Measurements from ENCODE around the gene MPRIP.

Gene MPRIP

DNA sequence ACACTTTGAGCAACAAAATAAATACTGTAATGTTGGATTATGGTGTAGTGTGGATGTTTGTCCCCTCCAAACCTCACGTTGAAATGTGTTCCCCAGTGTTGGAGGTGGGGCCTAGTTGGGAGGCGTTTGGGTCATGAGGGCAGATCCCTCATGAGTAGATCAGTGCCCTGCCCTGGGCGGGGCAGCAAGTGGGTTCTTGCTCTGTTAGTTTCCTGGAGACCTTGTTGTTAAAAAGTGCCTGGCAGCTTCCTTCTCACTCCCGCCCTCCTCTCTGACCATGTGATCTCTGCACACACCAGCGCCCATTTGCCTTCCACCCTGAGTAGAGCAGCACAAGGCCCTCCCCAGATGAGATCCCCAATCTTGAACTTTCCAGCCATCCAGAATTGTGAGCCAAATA lies 67.7 kb downstream of the MPRIP start:
- Mint-ChIP-seq H3K4me1 (peaks cover 62% of the 10 kb centered on the region), H3K36me3 (ENCODE audit: low read depth) (no peaks in the 10 kb centered on the region), H3K9me3 (no peaks in the 10 kb centered on the region), H3K27ac (peak overlapping the region; percentile 95), H3K4me3 (no peak overlapping the region), H3K27me3 (ENCODE audit: low read depth, poor library complexity) (peaks cover 3% of the 10 kb centered on the region)
- no peak for DNase-seq
- TF ChIP-seq, protein P1, sequence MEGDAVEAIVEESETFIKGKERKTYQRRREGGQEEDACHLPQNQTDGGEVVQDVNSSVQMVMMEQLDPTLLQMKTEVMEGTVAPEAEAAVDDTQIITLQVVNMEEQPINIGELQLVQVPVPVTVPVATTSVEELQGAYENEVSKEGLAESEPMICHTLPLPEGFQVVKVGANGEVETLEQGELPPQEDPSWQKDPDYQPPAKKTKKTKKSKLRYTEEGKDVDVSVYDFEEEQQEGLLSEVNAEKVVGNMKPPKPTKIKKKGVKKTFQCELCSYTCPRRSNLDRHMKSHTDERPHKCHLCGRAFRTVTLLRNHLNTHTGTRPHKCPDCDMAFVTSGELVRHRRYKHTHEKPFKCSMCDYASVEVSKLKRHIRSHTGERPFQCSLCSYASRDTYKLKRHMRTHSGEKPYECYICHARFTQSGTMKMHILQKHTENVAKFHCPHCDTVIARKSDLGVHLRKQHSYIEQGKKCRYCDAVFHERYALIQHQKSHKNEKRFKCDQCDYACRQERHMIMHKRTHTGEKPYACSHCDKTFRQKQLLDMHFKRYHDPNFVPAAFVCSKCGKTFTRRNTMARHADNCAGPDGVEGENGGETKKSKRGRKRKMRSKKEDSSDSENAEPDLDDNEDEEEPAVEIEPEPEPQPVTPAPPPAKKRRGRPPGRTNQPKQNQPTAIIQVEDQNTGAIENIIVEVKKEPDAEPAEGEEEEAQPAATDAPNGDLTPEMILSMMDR (IDR thresholded peaks at IDR 0.05): no peak

DNA sequence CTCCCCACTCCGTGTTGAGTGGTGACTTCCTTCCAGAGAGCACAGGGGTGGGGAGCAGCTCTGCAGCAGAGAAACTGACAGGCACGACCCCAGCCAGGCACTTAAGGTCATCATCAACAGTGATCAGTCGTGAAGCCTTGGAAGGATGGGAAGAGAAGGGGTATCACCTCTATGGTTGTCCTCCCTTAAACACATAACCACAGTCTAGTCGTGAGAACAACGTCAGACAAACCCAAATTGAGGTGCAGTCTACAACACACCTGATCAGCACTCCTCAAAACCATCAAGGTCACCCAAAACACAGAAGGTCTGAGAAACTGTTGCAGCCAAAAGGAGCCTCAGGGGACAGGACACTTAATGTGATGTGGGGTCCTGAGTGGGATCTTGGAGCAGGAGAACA lies 68.3 kb downstream of the MPRIP start:
- TF ChIP-seq, protein P1 (IDR thresholded peaks at IDR 0.05): no peak
- Mint-ChIP-seq H3K4me1 (peaks cover 64% of the 10 kb centered on the region), H3K27ac (no peak overlapping the region), H3K27me3 (ENCODE audit: low read depth, poor library complexity) (peaks cover 3% of the 10 kb centered on the region), H3K4me3 (no peak overlapping the region), H3K36me3 (ENCODE audit: low read depth) (no peaks in the 10 kb centered on the region), H3K9me3 (no peaks in the 10 kb centered on the region)
- no peak for DNase-seq

DNA sequence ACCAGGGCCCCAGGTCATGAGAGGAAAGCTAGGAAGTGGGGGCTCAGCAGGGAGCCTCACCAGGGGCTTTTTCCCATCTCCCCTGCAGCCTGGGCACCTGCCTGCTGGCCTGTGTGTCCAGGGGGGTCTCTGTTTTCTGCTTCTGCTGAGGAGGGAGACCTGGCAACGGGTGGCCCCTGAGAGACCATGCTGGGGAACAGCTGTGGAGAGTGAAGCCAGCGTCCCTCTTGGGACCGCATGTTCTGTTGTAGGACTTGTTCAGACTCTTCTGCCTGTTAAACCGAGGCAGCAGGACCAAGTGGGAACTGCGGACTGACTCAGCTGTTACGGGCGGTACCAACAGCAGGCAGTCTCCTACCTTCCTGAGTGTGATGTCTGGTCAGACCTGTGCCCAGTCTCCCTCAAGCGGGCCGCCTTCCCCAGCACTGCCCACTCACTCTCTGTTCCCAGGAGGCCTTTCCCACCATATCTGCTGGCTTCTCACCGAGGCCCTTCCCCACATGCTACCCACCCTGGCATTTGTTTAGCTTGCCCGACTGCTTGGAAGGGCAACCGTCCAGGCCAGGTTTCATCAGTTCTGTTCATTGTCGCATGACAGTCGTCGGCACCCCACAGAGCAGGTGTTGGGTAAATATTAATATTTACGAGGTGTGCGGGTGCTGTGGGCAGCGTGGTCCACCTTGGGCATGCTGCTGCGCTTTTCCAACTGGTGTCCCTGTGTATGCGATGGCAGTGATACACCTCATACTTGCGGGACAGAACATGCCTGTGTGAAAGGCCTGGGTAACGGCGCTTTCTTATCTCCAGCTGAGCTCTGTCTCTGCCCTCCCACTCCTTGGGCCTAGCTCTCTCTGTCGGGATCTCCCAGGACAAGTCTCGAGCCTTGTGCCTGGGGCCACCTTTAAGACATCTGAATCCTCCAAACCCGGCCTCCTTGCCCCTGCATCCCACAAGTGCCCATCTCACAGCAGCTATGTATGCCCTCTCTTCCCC lies 69.4 kb downstream of the MPRIP start:
- peaks cover 68% of the 10 kb centered on the region for H3K4me1 Mint-ChIP-seq
- TF ChIP-seq, protein P1 (IDR thresholded peaks at IDR 0.05): no peak
- peaks cover 7% of the 10 kb centered on the region for H3K27me3 Mint-ChIP-seq (ENCODE audit: low read depth, poor library complexity)
- H3K27ac Mint-ChIP-seq: no peak overlapping the region
- no peak for DNase-seq
- H3K9me3 Mint-ChIP-seq: no peaks in the 10 kb centered on the region
- no peak overlapping the region for H3K4me3 Mint-ChIP-seq
- no peaks in the 10 kb centered on the region for H3K36me3 Mint-ChIP-seq (ENCODE audit: low read depth)

DNA sequence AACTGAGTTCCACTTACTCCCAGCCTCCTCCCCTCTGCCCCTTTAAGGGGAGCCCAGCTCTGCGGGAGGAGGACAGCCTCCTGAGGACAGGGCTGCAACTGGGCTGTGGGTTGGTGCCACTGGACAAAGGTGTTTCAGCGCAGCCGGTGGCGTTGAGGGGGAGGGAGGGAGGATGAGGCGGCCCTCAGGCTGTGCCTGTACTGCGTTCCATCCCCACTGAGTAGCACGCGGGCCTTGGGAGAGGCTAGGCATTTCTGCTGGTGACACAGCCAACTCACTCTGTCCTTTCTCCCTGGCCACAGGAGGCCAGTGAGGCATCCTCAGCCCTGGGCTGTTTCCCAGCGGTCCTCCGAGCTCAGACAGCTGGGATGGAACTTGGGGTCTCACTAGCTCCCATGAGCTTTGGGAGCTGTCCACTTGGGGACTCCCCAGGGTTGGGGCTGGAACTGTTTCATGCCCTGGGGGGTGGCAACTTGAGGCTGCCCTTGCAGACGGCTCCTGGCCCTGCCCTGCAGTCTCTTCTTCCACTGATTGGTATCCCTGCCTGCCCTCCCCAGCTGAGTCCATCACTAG lies 70.5 kb downstream of the MPRIP start:
- Mint-ChIP-seq H3K4me1 (peaks cover 65% of the 10 kb centered on the region), H3K4me3 (no peak overlapping the region), H3K9me3 (no peaks in the 10 kb centered on the region), H3K27ac (no peak overlapping the region), H3K27me3 (ENCODE audit: low read depth, poor library complexity) (peaks cover 7% of the 10 kb centered on the region), H3K36me3 (ENCODE audit: low read depth) (no peaks in the 10 kb centered on the region)
- TF ChIP-seq, protein P1 (IDR thresholded peaks at IDR 0.05): no peak
- DNase-seq: no peak

DNA sequence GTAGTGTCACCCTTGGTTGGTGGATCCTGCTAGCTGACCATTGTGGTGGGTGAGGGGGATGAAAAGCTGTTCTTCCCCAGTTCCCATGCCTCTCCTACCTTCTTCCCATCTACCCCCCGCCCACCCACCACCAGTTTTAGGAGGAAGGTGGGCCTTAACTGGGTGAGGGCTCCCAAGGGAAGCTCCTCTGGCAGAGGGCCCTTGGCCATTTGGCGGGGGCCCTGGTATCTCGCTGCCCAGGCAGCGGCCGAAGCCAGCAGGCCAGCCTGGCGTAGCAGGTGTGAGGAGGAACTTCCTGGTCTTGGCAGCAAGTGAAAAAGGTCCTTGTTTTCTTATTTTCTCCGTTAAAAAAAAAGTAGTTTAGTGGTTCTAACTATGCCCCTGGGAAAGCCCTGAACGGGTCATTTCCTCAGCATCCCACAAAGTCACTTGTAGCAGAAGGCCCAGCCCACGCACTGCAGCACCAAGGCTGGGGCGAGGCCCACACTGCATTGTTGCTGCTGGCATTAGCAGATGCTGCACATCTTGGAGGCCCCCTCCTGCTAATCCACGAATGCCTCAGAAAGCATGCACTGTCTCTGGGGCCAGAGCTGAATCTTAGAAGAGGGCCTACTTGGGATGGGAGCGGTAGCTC lies 72.5 kb downstream of the MPRIP start:
- Mint-ChIP-seq H3K9me3 (no peaks in the 10 kb centered on the region), H3K4me1 (peaks cover 58% of the 10 kb centered on the region), H3K27me3 (ENCODE audit: low read depth, poor library complexity) (peaks cover 10% of the 10 kb centered on the region), H3K27ac (peak overlapping the region; percentile 89), H3K36me3 (ENCODE audit: low read depth) (no peaks in the 10 kb centered on the region), H3K4me3 (no peak overlapping the region)
- TF ChIP-seq, protein P1 (IDR thresholded peaks at IDR 0.05): no peak
- DNase-seq: no peak
